SK-N-DZ (cell line): Measurements from ENCODE around the gene GDNF.

Source experiments
- DNase-seq: peaks from one replicate; pipeline ENCODE4 v3.0.0-alpha.2; 2015; ENCODE audit warnings: low spot score

Gene GDNF

DNA sequence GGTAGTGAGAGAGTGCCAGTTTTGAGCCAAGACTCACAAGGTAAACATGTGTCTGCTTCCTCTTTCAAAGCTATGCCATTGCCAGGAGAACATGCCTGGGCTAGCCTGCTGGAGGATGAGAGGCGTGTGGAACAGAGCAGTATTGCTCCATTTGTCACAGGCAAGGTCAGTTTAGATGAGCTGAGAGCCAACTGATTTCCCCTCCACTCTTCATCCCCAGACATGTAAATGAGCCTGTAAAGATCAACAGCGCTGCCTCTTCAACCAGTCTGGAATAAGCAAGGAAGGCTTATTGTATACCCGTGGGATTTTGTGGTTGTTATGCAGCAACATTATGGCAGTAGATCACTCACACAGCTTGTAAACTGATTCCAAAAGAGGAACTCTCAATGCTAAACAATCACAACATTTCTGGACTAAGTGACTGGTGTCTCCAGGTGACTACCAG is 8.2 kb upstream of the GDNF start:
- DNase-seq = no peak

- no peak for DNase-seq
Observed at GRCh38 chr5:37846786-37847310, 7.0 kb upstream of the GDNF start.

GRCh38 chr5:37844009-37844408 is 4.2 kb upstream of the GDNF start:
- DNase-seq = no peak

- DNase-seq = no peak
Observed at GRCh38 chr5:37842048-37842447, 2.2 kb upstream of the GDNF start.

- no peak for DNase-seq
Observed at GRCh38 chr5:37841203-37841602, 1.4 kb upstream of the GDNF start.

DNA sequence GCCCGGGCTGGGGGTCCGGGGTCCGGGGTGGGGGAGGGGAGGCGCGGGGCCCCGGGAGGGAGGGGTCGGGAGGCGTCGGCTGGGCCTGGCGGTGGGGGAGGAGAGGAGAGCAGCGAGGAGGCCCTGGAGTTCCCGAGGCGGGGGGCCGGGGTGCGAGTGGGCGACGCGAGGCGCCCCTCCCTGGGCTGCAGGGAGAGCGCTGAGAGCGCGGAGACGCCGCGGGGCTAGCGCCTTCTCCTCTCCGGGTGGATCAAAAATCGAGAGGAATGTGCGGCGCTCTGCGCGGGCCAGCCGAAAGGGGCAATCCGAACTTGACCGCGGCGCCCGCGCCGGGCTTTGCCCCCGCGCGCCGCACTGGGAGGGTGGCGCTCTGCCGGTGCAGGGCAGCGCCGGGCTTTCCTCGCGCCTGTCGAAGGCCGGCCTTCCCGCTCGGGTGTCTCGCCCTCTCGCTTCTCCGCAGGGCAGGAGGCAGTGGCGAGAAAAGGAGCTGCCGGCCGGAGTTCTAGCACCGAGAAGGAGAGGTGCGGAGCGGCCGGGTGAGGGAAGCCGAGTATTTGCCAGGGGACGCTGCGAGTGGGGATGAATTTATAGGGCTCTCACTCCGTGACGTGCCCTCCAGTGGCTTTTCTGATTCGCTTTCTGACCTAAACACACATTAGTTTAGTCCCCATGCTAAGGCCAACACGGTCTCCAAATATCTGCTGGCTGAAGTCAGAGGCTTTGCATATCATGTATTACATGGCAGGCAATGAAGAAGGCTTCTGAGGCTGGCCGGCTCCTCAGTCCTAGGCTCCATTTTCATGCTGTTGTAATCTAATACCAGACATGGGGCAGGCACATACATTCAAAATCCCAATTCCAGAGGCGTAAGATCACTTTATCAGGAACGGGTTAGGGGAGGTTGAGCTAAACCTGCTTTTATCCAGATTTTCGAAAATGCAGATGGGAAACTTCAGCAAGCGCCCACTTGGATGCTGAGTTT is 503 bp upstream of the GDNF start:
- DNase-seq = peak; percentile 45

DNA sequence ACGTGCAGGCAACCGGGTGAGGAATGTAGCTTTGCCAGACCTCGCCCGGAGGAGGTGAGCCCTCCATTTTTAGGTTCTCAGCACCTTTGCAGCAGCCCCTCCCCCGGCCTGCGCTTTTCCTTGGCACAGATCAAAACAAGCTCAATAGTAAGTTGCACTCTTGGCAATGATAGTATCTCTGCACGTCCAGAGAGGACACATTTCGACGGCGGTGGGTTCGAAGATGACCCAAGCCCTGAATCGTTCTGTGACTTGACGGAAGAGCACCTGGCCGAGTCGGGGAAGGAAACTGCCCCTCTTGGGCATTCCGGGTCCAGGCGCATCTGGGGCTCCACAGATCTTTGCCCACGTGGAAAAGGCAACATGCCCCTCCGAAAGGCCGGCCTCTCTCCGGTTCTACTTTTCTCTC is 904 bp downstream of the GDNF start:
- DNase-seq = no peak

- no peak for DNase-seq
Observed at GRCh38 chr5:37838152-37838932, 1.5 kb downstream of the GDNF start.

- DNase-seq = no peak
Observed at GRCh38 chr5:37837414-37838032, 2.3 kb downstream of the GDNF start.

GRCh38 chr5:37836592-37837413 is 3.0 kb downstream of the GDNF start:
- DNase-seq = no peak

- DNase-seq = no peak
Observed at GRCh38 chr5:37836235-37836591, 3.6 kb downstream of the GDNF start.

- no peak for DNase-seq
Observed at GRCh38 chr5:37835380-37835973, 4.4 kb downstream of the GDNF start.

GRCh38 chr5:37834542-37835379 is 5.1 kb downstream of the GDNF start:
- no peak for DNase-seq

- no peak for DNase-seq
Observed at GRCh38 chr5:37833990-37834389, 5.9 kb downstream of the GDNF start.

DNA sequence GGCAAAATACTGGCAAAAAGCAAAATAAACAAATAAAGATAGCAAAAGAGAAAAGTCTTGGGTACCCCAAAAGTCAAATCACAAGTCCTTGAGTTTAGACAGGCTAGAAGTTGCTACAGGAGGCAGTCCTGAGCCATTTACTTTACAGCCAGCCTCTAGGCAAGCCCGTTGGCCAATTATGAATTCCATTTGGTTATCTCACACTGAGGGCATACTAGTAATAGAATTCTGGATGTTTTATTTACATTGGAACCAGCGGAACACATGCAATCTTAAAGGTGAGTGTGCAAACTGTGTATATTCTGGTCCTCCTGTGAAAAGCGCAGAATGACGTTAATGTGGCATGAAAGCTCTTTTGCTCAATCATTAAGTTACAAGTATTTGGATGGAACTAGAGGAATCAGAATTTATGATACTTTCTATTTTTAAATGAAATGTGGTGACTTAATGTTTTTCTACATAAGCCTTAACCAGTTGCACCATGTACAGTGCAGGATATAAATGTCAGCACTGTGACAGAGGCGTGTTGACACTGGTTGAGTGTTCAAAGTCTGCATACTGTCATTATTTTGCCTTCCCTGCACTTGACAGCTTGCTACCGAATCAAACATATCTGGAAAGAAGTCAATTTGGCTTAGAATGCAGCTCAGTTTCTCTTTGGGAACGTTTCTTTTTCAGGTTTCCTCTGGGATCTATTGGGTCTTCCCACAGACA is 7.9 kb downstream of the GDNF start:
- no peak for DNase-seq

DNA sequence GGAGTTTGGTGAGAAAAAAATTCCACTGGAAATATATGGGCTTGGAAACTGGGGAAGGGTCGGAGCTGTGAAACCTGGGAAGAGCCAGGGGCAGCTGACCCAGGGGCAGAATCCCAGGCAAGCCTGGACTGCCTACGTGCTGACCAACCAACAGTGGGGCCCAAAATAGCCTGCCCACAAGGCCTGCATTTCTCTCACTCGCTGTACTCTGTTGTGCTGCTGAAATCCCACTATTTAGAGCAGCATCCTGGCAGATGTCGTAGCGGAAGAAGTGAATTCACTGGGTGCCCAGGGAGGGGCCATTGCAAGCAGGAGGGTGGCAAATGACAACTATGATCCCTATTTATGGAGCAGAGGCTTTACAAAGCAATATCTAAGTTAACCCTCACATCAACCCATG is 9.5 kb downstream of the GDNF start:
- DNase-seq = no peak

GRCh38 chr5:37825334-37825915 is 14.4 kb downstream of the GDNF start:
- no peak for DNase-seq

DNA sequence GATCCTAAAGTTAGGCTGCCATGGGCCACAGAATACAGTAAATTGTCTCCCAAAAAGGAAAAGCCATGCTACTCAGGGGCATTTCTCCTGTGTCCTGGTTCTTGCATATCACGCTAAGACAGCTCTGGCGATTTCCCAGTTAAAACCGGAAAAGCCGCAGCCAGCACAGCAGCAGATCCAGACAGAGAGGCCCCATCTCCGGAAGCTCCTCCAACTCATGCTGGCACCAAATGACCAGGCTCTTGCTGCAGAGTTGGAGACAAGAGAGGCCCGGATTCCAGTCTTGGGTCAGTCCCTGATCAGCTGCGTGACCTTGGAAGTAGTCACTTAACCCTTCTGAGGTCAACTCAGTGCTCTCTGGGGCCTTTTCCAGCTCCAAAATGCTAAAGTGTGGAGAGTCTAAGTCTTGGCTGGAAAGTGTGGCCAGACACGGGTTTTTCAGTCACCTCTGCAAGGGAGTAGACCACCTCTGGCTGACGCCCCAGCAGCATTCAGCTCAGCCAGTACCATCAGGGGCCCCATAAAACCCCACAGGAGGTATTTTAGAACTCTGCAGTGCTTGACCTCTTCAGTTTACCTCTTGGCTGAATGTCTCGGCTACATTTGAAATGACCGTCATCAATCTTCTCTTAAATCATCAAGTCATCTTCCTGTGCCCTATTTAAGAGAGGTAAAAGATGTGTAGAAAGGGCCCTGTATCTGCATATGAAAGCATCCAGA is 16.2 kb downstream of the GDNF start:
- DNase-seq = no peak
